SK-N-SH treated with all-trans-retinoic acid at 6 μM for 48 hours (cell line): ENCODE measurements around the gene FANCC.
"Not testable (repeated sequence)": the region's sequence is repeated elsewhere in the genome, so short reads cannot be mapped to it uniquely, and the experiment has no call there.

Experiments
- BACH2 ChIP-seq: fragments of 250-450 bp; sonication (Bioruptor Pico); IDR thresholded peaks from 2 replicates; pipeline ENCODE4 v1.9.0; 2021; ENCODE audit warnings: mild to moderate bottlenecking, borderline replicate concordance
- CSDC2 ChIP-seq: fragments of 250-450 bp; sonication (Bioruptor Pico); IDR thresholded peaks from 2 replicates; pipeline ENCODE4 v1.5.0; 2020; ENCODE audit warnings: mild to moderate bottlenecking, moderate library complexity
- RARB ChIP-seq: fragments of 250-450 bp; sonication (Bioruptor Pico); IDR thresholded peaks from 2 replicates; pipeline ENCODE4 v1.8.0; 2021; ENCODE audit warnings: mild to moderate bottlenecking, moderate library complexity

- not testable (repeated sequence) for TF ChIP-seq BACH2, CSDC2, RARB (CRISPR knock-in tag)
Measured at GRCh38 chr9:95203019-95203418, 114.5 kb downstream of the FANCC start.
